A204.1 (cell line): ENCODE results near the gene HOXC5.

Source experiments
- FAIRE-seq: peaks from 2 replicates; lab custom pipeline; 2012; peaks lifted over from hg19 to GRCh38; lab: Jason Lieb, UNC

Gene HOXC5

GRCh38 chr12:54032627-54033100 is at the start of gene HOXC5:
HOXC5 (plus strand) TSS chr12:54033050; CDS start chr12:54033123, 73 bp downstream.
- peak; percentile 68 for FAIRE-seq

DNA sequence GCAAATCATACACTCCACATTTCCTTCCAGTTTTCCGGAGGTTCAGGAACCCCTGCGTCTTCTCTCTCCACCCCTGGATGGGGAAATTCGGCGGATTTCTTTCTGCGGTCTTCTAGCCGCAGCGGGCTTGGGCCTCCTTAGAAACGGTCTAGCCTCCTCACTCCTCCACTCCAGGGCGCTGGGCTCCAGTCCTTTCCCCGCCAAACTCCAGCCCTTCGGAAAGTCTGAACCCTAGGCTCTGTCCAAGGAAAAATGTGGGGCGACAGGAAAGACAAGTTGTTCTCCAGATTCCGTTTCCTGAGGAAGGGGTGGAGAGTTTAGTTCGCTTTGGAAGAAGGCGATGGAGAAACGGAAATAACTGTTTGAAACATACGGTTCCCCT is 49.3 kb upstream of the HOXC5 start:
- no peak for FAIRE-seq

DNA sequence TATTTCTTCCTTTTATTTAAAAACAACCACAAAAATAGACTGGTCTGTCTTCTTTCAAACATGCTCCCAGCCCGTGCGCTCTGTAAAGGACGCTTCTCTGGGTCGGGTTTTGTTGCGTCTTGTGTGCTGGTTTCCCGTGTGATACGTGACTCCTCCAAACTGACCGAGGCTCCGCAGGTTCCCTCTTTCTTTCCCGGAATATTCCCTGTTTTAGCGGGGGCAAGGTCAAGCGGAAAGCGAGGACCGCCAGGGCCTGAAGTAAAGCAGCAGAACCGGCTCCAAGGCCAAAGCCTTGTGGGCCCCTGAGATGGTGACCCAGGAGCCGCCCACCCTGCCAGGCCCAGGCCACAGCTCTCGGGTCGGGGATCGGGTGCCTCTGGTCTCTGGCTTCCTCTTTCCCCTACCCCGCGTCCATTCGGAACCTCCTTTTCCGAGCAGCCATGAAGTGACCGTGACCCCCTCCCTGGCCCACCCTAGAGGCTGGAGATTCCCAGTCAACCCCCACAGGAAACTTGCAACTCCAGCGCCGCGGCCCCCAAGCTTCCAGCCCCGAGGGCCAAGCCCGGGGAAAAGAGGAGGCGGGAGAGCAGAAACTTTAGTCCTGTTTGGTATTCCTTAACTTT is 48.8 kb upstream of the HOXC5 start:
- no peak for FAIRE-seq

- FAIRE-seq: peak; percentile 87
These were observed 47.8 kb upstream of the HOXC5 start, which contains the start of gene HOXC10 for GRCh38 chr12:53984901-53985691. HOXC10 (plus strand) TSS chr12:53985146; CDS start chr12:53985260, 114 bp downstream.

DNA sequence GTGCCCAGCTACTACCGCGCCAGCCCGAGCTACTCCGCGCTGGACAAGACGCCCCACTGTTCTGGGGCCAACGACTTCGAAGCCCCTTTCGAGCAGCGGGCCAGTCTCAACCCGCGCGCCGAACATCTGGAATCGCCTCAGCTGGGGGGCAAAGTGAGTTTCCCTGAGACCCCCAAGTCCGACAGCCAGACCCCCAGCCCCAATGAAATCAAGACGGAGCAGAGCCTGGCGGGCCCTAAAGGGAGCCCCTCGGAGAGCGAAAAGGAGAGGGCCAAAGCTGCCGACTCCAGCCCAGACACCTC is 47.2 kb upstream of the HOXC5 start:
- no peak for FAIRE-seq

GRCh38 chr12:53985994-53986685 is 46.7 kb upstream of the HOXC5 start:
- no peak for FAIRE-seq

DNA sequence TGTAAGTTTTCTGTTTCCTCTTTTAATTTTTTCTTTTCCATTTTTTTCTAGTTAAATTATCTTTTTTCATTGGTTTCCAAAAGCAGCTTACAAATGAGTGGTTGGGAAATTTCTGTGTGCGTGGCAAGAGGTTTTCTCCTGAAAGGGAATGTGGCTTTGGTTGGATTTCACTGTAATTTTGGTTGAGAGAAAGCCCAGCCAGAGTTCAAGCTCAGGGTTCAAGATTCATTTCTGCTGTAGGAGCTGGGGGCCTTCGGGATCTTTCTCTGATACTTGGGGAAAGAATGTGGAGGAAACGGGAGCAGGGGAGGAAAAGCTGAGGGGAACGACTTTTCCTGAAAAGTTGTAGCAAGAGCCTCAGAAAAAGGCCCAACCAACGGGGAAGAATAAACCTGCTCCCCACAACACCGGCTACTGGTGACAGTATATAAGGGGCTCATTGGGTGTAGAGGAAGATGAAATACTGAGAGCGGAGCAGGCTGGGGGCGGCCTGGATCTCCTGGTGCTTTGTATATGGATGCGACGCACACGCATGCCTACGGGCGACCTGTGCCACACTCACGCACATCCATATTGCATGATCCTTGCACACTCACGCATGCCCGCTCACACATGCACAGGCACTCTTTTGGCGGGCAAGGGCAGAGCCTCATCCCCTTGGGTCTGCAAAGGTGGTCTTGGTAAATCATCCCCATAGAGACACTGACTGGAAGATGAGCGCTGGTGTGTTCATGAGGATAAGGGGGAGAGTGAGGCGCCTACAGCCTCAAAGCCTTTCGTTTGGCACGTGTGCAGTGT is 46.0 kb upstream of the HOXC5 start:
- FAIRE-seq: no peak

DNA sequence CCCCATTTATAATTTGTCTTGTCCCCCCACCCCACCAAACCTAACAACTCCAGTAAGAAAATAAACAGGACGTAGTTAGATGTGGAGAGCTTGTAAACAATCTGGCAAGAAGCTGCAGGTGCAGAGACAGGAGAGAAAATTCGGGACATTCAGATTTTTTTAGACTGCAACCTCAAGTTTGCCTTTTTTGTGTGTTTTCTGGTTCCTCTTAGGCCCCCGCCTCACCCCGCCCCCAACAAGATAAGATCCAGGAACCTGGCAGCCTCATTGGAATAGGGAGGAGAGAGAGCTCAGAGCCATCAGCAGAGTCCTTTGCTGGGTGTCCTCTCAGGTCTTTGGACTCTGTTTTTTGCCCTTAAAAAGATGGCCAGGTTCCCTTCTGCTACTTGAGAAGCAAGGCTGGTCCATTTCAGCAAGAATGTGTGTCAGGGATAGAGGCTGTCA is 45.0 kb upstream of the HOXC5 start:
- no peak for FAIRE-seq

- no peak for FAIRE-seq
These were observed 44.2 kb upstream of the HOXC5 start for GRCh38 chr12:53988541-53989226.

DNA sequence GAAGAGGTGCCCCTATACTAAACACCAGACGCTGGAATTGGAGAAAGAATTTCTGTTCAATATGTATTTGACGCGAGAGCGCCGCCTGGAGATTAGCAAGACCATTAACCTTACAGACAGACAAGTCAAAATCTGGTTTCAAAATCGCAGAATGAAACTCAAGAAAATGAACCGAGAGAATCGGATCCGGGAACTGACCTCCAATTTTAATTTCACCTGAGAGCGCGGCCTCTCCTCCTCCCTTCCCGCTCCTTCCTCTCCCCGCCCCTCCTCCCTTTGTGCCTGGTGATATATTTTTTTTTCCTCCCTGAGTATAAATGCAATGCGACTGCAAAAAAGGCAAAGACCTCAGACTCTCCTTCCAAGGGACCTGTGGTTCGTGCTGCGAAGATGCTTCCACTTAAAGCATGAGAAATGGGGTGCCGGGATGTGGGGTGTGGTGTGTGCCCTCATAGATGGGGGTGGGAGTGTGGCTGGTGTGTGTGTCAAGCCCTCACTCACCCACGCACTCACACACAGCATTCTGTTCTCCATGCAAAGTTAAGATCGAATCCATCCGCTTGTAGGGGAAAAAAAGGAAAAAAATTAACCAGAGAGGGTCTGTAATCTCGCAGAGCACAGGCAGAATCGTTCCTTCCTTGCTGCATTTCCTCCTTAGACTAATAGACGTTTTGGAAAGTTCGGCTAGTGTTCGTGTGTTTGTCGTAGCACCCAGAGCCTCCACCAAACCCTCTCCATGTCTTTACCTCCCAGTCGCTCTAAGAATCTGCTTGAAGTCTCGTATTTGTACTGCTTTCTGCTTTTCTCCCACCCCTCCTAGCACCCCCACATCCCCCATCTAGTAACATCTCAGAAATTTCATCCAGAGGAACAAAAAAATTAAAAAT is 43.4 kb upstream of the HOXC5 start:
- FAIRE-seq: peak; percentile 91

- FAIRE-seq: no peak
These were observed 42.4 kb upstream of the HOXC5 start for GRCh38 chr12:53990311-53991076.

- FAIRE-seq: no peak
These were observed 41.8 kb upstream of the HOXC5 start for GRCh38 chr12:53991077-53991460.

DNA sequence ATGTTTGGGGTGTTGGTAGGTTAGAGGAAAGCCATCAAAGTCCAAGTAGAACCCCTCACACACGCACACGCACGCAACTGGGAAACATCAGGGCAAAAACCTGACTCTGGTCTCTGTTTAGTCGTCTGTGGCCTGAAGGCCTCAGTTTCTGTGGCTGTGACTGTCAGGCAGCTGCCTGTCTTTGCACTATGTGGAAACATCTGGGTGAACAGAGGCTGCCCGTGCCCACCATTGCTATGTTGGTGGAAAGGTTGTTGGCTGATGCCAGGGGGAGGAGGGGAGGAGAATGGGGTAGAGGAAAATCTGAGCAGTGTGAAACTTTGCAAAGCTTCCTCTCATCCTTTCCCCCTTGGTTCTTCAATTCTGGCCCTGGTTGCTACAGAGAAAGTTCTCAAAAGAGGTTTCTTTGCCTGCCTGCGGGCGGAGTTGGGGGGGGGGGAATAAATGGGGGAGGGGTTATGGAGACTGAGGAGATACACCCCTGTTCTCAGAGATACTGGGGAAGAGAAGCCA is 40.4 kb upstream of the HOXC5 start:
- FAIRE-seq: no peak

DNA sequence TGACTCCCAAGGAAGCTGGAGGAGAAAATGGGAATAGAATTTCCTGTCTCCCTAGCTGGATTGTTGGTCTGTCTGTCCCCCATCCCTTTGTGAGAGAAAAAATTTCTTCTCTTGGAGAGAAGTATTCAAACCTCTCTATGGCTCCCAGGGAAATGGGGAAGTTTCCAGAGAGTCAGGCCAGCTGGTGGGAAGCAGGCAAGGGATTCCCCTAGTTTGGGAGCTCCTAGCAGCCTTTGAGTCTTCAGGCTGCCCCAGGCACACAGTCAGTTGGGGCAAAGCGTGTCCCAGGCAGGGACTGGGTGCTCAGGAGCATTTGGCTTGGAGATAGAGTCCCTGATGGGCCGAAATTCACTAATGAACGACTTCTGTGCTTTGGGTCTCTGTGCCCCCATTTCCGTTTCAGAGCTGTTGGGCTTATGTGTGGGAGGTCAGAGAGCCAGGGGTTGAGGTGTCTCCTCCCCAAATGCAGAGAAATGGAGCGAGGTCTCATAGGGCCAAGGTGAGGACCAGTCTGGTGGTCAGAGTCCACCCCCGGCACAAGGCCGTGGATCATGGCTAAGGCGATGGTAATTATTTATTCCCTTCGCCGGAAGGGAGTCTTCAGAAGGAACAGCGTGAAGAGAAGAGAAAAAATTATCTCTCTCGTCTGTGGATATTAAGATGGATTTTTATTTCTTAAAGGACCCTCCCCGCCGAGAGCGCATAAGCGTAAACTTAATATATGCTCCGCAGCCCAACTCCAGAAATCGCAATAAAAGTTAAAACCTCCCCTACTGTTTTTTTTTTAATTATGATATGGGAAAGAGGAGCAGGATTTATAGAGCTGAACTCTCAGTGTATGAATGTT is 39.5 kb upstream of the HOXC5 start:
- FAIRE-seq: no peak

GRCh38 chr12:53994009-53994263 is 38.9 kb upstream of the HOXC5 start:
- FAIRE-seq: no peak

- no peak for FAIRE-seq
These were observed 38.4 kb upstream of the HOXC5 start for GRCh38 chr12:53994264-53995001.

DNA sequence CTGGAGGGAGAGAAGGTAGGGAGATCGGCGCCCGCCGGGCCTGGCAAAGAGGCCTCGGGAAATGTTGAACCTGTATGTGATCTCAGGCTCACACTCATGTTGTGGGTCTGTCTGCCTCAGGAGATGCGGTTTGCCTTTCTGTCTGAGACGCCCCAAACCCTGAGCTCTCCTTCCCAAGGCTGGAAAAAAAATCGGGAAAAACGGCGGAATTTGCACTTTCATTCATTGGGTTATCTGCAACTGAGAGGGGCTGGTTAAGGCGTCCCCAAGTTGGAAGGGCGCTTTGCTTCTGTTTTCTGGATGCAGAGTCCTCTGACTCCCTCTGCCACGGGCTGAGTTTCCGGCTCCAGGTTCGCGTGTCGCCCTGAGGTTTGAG is 37.9 kb upstream of the HOXC5 start:
- FAIRE-seq: no peak
